ENCODE results near the gene EFNA4.

The EFNA4 gene

DNA sequence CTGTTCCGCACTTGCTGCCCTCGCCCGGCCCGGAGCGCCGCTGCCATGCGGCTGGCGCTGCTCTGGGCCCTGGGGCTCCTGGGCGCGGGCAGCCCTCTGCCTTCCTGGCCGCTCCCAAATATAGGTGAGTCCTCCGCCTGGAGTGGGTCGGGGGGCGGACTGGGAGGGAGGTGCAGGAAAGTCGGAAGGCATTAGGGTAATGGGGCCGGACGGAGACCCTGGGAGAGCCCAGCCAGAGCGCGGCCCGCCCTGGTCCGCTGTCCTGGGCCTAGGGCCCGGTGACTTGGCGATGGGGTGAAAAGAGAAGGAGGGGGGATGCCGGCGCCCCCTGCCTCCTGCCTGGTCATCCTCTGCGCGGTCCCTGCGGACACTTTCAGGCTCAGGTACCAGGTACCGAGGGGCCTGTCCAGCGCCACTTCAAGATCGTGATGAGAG lies 12.2 kb upstream of the EFNA4 start:
- DNase-seq (ENCODE audit: low read depth in 4 of 4, low spot score in 1 of 4) = no peak

DNA sequence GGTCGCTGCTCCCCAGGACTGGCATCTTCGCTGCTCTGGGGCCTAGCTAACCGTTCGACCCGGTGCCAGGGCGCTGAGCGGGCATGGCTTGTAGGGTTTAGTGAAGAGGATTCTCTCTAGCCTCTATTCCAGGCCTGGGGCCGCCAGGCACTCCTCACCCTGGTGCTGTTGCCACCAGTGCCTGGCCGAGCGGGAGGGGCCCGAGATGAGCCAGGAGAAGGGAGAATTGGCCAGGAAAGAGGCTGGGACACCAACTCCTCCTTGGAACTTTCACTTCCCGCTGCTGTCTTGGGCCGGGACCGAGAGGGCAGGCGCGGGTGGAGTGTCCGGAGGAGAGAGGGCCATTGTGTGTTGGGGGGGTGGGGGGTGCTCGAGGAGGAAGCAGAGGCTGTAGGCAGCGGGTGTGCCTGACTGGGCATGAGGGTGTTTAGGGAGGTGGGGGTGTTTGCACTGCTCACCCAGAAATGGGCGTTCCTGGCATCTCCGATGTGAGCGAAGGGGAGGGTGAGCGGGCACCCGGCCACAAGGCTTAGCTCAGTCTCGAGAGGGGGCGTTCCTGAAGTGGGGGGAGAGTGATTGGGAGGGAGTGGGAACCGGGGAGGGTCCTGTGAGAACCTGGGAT lies 11.7 kb upstream of the EFNA4 start:
- peak in 1 of 4 experiments; percentile 41 for DNase-seq (ENCODE audit: low read depth in 4 of 4, low spot score in 1 of 4)

DNA sequence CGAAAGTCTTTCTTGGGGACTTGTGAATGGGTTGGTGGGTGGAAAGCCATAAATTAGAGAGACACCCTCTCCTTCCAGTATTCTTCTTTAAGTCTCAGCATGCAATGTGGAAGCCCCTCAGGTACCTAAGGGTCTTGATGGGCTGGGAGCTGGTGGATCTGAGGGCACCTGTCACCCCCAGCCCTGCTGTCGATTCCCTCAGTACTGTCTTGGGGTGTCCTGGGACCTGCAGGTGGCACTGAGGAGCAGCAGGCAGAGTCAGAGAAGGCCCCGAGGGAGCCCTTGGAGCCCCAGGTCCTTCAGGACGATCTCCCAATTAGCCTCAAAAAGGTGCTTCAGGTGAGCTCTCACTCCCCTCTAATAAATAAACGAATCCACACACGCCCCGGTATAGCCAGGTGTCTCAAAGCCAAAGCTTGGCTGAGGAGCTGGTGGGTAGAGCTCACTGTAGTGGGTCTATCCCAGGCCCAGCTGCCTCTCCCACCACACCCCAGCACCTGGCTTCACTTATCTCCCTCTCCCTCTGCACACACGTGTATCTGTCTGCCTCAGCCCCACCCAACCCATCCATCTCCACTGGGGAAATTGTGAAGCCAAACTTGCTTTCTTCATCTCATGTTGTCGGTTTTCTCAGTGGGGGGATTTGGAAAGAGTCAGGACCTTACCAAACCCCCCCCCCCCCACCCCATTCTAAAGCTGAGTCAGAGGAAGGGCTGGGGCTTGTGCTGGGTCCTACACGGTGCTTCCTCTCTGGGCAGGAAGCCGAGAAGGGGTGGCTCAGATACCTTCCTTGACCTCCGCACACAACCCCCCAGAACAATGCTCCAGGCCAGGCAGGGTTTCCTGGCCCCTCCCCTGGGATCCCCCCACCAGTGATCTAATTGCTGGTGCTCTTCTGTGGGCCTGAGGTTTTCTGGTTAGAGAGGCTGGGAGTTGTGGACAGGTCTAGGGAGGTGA lies 10.8 kb upstream of the EFNA4 start:
- no peak for DNase-seq (ENCODE audit: low read depth in 4 of 4, low spot score in 1 of 4)

DNA sequence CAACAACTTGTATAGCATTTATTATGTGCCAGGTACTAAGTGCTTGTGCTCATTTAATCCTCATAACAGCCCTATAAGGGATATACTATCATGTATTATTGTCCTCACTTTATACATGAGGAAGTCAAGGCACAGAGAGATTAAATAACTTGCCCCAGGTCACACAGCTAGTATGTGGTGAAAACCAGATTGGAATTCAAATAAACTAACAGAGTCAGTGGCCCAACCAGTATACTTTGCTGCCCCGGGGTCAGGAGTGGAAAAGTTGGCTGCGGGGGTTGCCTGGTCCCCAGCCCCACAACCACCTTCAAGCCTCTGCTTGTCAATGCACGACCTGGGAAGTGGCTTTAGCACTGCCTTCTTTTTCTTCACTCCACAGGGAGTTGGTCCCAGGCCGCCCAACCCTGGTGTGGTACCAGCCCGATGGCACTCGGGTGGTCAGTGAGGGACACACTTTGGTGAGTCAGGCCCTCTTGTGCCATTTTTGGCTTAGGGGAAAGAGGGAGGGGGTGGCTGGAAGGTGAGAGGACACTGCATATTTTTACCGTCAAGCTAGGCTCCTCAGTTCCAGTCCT lies 9.9 kb upstream of the EFNA4 start:
- no peak for DNase-seq (ENCODE audit: low read depth in 4 of 4, low spot score in 1 of 4)

DNA sequence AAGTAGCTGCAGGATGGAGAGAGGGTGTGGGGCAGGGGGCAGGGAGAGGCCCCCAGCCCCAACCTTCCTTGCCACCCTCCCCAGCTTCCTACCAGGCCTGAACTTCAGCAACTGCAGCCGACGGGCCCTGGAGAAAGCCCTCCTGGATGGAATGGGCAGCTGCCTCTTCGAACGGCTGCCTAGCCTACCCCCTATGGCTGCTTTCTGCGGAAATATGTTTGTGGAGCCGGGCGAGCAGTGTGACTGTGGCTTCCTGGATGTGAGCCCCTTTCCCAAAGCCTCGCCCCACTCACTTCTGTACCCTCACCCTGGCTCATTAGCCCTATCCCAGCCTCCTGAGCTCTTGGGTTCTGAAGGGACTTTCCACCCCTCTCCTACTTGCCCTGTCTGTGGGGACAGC lies 6.4 kb upstream of the EFNA4 start:
- DNase-seq (ENCODE audit: low read depth in 4 of 4, low spot score in 1 of 4) = no peak

DNA sequence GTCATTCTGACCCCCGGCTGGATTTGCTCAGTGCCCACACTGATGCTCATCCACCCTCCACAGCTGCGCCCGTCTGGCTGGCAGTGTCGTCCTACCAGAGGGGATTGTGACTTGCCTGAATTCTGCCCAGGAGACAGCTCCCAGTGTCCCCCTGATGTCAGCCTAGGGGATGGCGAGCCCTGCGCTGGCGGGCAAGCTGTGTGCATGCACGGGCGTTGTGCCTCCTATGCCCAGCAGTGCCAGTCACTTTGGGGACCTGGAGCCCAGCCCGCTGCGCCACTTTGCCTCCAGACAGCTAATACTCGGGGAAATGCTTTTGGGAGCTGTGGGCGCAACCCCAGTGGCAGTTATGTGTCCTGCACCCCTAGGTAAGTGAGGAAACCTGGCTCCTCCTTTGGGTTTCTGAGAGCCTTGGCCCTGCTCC lies 5.7 kb upstream of the EFNA4 start:
- no peak for DNase-seq (ENCODE audit: low read depth in 4 of 4, low spot score in 1 of 4)

DNA sequence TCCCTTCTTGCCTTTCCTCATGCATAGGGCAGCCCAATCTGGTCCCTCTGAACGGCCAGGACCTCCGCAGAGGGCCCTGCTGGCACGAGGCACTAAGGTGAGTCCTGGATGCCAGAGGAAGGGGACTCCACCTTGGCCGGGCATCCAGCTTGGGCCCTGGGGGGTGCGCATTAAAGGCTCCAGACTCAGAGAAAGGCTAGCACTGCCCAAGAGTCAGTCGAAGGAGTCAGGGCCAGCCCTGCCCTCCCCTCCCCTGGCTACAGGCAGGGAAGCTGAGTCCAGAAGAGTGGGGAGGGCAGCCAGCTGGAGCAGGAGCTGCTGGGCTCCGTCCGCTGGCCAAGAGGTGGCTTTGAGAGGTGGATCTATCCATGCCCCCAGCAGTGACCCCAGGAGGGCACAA lies 2.8 kb upstream of the EFNA4 start:
- no peak for DNase-seq (ENCODE audit: low read depth in 4 of 4, low spot score in 1 of 4)

DNA sequence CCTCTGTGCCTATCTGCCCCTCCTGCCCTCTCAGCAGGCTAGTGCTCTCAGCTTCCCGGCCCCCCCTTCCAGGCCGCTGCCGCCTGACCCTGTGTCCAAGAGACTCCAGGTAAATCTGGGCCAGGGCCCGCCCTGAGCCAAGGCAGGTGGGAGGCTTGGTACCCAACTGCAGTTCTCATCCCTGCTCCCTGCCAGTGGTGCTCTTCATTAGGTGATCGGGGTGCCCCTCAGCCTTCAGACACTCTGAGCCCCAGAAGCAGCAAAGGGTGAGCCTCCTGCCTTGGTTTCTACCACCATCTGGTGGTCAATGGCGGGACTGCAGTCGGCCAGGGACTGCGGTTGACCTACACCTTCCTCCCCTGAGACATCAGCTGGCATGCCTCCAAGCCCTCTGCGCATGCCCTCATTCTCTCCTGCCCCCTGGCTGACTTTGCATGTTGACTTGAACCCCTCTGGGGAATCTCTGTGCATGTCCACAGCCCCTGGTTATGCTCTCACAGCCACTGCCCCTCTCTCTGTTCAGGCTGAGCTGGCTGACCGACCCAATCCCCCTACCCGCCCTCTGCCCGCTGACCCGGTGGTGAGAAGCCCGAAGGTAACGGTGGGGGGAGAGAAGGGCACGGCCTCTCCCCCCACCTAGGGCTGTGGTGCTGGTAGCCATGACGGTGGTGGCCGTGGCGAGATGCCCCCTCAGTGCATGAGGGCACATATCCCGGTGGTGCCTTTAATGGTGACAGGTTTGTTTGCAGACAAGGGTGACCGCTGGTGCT lies 2.0 kb upstream of the EFNA4 start:
- peak; percentile 91 to 98 (median 95) for DNase-seq (ENCODE audit: low read depth in 4 of 4, low spot score in 1 of 4)

DNA sequence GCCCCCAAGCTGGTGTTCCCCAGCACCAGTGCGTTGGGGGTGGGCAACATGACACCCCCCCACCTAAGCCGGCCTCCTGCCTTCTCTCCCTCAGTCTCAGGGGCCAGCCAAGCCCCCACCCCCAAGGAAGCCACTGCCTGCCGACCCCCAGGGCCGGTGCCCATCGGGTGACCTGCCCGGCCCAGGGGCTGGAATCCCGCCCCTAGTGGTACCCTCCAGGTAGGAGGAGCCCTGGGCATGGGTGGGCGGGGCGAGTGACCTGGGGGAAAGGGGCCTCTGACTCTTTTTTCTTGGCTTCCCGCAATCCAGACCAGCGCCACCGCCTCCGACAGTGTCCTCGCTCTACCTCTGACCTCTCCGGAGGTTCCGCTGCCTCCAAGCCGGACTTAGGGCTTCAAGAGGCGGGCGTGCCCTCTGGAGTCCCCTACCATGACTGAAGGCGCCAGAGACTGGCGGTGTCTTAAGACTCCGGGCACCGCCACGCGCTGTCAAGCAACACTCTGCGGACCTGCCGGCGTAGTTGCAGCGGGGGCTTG lies 1.3 kb upstream of the EFNA4 start:
- no peak for DNase-seq (ENCODE audit: low read depth in 4 of 4, low spot score in 1 of 4)

DNA sequence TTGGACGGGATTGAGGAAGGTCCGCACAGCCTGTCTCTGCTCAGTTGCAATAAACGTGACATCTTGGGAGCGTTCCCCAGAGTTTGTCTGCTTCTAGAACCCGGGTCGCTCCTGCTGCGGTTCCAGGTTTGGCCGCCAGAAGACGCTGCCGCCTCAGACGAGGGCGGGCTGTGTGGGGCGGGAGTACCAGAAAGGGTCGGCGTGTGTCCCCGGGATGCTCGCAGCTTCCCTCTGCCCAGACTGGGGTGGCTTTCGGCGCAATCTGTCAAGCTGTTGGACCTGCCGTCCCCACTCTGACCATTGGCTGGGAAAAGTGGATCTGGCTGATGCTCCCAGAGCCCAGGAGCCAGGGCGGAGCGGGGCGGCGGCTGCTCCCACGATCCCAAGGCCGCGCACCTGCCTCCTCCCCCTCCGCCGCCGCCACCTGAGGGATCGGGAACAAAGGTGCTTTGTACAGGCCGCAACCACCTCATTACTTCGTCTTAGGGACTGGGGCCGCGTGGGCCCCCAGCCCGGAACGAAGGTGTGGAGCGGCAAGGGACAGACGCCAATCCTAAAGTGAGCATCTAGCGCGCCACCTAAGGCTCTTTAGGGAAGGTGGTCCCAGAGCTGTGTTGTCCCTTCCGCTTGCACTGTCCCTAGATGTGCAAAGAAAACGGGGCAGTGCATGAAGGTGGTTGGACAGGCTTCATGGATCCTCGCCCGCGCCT lies 683 bp upstream of the EFNA4 start:
- peak in 3 of 4 experiments; percentile 54 to 79 (median 61) for DNase-seq (ENCODE audit: low read depth in 4 of 4, low spot score in 1 of 4)

DNA sequence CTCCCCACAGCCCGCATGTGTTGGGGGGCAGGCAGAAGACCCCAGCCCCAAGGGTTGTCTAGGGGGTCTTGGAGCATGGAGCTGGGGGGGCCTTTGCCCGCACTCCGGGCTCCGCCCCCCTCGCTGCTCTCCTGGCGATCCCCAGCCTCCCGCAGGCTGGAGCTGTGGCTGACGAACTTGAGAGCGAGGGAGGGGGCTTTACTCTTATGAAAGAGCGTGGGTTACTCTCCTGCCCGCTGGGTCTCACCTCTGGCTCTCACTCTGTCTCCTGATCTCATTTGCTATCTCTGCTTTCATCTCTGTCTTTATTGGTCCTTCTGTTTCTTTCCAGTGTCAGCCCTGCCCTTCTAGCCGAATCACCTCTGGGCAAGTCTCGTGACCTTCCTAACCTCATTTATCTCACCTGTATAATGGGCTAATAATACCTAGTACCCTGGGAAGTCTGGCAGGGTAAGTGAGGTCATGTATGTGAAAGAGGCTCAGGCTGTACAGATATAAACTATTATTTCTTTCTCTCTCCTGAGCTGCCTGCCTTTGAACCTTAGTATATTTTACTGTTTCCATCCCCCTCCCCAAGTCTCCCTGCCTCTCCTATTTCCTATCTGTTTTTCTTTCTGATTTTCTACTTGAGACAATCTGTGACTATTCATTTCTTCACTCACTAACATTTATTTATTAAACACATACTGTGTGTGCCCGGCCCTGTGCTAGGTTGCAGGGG lies 731 bp downstream of the EFNA4 start:
- DNase-seq (ENCODE audit: low read depth in 4 of 4, low spot score in 1 of 4) = no peak

DNA sequence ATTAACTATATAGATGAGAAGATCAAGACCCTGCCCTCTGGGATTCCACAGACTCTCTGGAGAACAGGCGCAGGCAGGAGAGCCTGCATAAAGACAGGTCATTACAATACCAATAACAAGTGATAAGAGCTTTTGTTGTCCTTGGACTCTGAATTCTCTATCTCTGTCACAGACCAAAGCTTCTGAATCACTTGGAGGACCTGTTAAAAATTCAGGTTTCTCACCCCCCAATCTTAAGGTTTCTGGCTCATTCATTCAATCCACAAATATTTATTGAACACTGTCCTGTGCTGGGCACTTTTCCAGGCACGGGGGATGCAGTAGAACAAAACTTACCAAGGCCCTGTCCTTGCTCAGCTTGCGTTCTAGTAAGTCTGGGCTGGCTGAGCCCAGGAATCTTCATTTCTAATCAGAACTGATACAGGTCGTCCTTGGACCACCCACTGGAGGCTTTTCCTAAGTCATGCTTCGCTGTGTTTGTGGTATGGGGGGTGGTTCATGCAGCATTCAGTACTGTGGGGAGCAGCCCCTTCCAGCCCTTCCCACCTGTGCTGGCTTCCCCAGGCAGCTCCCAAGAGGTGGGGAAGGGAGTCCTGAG lies 1.4 kb downstream of the EFNA4 start:
- no peak for DNase-seq (ENCODE audit: low read depth in 4 of 4, low spot score in 1 of 4)

DNA sequence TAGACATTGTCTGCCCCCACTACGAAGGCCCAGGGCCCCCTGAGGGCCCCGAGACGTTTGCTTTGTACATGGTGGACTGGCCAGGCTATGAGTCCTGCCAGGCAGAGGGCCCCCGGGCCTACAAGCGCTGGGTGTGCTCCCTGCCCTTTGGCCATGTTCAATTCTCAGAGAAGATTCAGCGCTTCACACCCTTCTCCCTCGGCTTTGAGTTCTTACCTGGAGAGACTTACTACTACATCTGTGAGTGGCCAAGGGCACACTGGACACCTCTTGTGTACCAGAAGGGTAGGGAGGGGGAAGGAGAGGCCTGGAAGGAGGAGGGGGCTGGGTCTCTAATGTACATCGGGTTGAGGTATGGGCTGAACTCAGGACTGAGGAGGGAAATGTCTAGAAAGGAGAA lies 3.2 kb downstream of the EFNA4 start:
- no peak for DNase-seq (ENCODE audit: low read depth in 4 of 4, low spot score in 1 of 4)

DNA sequence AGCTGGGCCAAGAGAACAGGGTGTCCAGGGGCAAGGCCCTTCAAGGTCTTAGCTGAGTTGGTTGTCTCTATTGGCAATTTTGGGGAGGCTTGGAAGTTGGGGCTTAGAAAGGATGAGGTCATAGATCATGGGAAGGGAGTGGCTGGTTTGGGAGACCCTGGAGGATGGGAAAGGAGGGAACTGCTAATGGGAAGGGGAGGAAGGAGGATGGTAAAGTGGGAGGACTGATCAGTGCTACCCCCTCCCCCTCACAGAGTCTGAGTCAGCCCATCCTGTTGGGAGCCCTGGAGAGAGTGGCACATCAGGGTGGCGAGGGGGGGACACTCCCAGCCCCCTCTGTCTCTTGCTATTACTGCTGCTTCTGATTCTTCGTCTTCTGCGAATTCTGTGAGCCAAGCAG lies 5.1 kb downstream of the EFNA4 start:
- DNase-seq (ENCODE audit: low read depth in 4 of 4, low spot score in 1 of 4) = no peak

DNA sequence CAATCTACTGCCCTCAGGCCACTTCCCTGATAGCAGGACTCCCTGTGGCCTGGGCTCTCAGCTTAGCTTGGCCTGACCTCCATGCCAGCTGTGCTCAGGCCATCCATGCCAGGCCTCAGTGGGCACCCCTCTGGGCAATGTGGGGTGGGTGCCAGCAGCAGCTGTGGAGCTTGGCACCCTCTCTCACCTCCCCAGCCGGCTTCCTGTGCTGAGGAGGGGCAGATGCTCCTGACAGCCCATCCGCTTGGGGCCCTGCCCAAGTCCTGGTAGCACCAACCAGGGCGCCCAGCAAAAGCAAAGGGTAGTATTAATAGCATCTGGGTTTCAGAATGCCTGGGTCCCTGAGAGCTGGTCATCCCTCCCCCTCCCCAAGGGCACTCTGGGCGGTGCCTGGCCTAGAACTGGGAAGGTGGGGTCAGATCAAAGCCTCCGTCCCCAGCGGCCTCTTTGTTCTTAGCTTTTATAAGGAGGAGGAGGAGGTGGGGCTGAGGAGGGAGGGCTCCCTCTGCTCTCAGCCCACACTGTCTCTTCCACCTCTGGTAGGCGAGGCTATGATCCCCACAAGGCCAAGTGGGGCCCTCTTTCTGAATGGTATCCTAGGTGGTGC lies 6.1 kb downstream of the EFNA4 start:
- no peak for DNase-seq (ENCODE audit: low read depth in 4 of 4, low spot score in 1 of 4)

DNA sequence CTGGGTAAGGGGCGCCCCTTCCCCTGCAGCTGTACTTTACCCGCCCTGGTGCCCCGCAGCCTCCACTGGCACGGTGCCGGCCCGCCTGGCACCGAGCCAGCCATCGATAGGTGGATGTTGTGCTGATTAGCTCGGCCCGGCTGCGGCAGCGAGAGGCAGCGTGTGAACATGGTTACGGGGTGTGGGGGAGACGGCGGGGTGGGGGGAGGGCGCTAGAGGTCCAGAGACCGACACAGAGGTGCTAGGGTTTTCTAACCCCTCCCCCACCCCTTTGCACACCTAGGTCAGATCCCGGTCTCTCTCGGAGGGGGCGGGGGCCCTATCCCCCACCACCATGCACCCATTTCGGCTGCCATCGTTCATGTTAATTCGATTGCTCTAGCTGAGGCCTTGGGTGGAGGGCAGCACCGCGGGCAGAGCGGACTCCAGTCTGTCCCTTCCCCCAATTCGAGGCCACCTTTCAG lies 6.7 kb downstream of the EFNA4 start:
- DNase-seq (ENCODE audit: low read depth in 4 of 4, low spot score in 1 of 4) = no peak

DNA sequence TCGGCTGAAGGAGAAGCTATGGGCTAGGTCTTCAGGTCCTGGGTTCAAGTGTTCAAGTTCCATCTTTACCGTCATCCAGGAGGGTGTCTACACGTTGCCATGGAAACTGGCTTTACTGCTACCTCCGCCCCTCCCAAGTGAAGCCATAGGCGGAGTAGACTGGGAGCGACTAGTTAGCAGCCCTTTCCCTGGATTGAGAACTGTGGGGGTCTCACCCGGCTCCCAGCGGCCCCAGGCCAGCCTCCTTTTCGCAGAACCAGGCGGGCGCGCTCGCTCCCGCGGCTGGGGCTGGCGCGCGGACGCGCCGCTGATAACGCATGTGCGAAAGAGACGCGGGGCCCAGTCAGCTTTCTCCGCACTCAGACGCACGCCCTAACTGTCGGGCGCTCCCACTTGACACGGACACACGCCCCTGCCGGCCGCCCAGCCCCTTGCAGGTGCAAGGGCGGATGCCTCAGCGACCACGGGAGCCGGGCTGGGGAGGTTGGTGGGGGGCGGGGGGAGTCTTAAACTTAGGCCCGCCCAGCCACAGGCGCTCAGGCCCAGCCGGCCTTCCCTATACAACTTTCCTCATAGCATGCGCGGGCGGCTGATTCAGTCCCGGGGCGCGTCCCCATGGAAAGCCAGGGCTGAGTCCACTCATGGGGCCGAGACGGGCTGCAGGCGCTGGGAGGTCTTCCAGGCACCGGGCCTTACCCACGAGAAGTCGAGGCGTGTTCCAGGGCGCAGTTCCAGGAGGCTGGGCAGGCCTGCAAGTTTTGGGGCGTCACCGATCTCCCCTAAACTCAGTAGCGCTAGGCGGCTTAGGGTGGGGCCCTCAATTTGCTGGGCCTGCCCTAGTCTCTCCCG lies 7.4 kb downstream of the EFNA4 start:
- peak in 2 of 4 experiments; percentile 66 to 70 for DNase-seq (ENCODE audit: low read depth in 4 of 4, low spot score in 1 of 4)

DNA sequence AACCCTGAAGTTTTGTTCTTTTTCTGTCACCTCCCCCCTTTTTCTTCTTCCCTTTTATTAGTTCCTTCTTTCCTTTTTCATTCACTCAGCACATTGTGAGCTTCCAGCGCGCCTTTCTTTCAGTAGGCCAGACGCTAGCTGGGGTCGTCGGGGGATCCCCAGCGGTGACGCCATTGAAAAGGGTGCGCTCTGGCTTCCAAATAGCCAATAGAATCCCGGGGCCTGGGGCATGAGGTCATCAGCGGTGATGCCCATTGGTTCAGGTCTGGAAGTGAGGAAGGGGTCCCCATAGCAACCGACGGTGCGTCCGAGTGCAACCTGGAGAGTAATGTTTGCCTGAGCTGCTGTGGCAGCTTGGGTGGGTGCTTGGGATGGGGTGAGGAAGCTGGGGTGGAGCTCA lies 8.2 kb downstream of the EFNA4 start:
- no peak for DNase-seq (ENCODE audit: low read depth in 4 of 4, low spot score in 1 of 4)
